HG03354 (cell line): ENCODE results near the gene PHKB.

Source experiments
- ATAC-seq: cut with Tn5 transposase; IDR thresholded peaks from one replicate; pipeline ENCODE4 v1.9.1; 2021; ENCODE audit warnings: mild to moderate bottlenecking; ENCODE audit not compliant: unreplicated experiment, poor library complexity, severe bottlenecking

PHKB gene

GRCh38 chr16:47604306-47604705, 143.2 kb downstream of the PHKB start:
- no peak for ATAC-seq

GRCh38 chr16:47611042-47611441, 149.9 kb downstream of the PHKB start:
- ATAC-seq, result no peak

GRCh38 chr16:47611848-47612493, 150.8 kb downstream of the PHKB start:
- ATAC-seq, result no peak

GRCh38 chr16:47612711-47613110, 151.6 kb downstream of the PHKB start:
- ATAC-seq, result no peak

- no peak for ATAC-seq
These were observed 152.1 kb downstream of the PHKB start for GRCh38 chr16:47613251-47613650.

GRCh38 chr16:47617732-47618131, 156.6 kb downstream of the PHKB start:
- no peak for ATAC-seq

- ATAC-seq, result no peak
These were observed 161.5 kb downstream of the PHKB start for GRCh38 chr16:47622451-47623176.

GRCh38 chr16:47624563-47624962, 163.4 kb downstream of the PHKB start:
- ATAC-seq, result no peak

- ATAC-seq, result no peak
These were observed 164.0 kb downstream of the PHKB start for GRCh38 chr16:47625115-47625567.

- ATAC-seq, result no peak
These were observed 165.1 kb downstream of the PHKB start for GRCh38 chr16:47626246-47626645.

GRCh38 chr16:47627085-47627639, 166.0 kb downstream of the PHKB start:
- ATAC-seq, result no peak

- ATAC-seq, result no peak
These were observed 166.6 kb downstream of the PHKB start for GRCh38 chr16:47627721-47628120.

GRCh38 chr16:47631131-47631530, 170.0 kb downstream of the PHKB start:
- no peak for ATAC-seq

GRCh38 chr16:47634126-47634525, 173.0 kb downstream of the PHKB start:
- ATAC-seq, result no peak

GRCh38 chr16:47634727-47635126, 173.6 kb downstream of the PHKB start:
- no peak for ATAC-seq

GRCh38 chr16:47636501-47637099, 175.5 kb downstream of the PHKB start:
- no peak for ATAC-seq

- ATAC-seq, result no peak
These were observed 177.0 kb downstream of the PHKB start for GRCh38 chr16:47638175-47638574.

- ATAC-seq, result no peak
These were observed 179.5 kb downstream of the PHKB start for GRCh38 chr16:47640661-47641060.

- no peak for ATAC-seq
These were observed 182.3 kb downstream of the PHKB start for GRCh38 chr16:47643323-47644000.

GRCh38 chr16:47644166-47644565, 183.0 kb downstream of the PHKB start:
- ATAC-seq, result no peak
